DMS153 (cell line): ENCODE measurements around the gene EYA3.

Experiments
- DNase-seq: peaks from one replicate; lab custom pipeline; 2025; lab: John Stamatoyannopoulos, UW

The EYA3 gene

GRCh38 chr1:28112388-28113241 is 24.2 kb upstream of the EYA3 start:
- DNase-seq, result no peak

GRCh38 chr1:28111157-28111556 is 22.7 kb upstream of the EYA3 start:
- DNase-seq, result no peak

- no peak for DNase-seq
Observed at GRCh38 chr1:28110555-28110954, 22.1 kb upstream of the EYA3 start.

DNA sequence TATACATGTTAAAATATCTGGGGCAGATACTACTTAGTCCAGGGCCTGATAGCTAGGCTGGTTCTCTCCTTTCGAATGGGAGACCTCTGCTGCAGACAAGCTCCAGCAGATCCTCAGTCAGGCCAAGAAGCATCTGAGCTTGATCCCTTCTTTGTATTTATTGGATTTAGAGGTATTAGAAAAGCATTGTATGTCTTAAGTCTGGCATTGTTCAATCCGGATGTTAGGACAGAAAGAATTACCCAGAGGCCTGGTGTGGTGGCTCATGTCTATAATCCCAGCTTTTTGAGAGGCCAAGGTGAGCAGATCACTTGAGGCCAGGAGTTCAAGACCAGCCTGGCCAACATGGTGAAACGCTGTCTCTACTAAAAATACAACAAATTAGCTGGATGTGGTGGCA is 21.2 kb upstream of the EYA3 start:
- DNase-seq, result no peak

- no peak for DNase-seq
Observed at GRCh38 chr1:28108001-28108400, 19.6 kb upstream of the EYA3 start.

- peak; percentile 96 for DNase-seq
Observed at GRCh38 chr1:28104866-28105467, 16.6 kb upstream of the EYA3 start.

DNA sequence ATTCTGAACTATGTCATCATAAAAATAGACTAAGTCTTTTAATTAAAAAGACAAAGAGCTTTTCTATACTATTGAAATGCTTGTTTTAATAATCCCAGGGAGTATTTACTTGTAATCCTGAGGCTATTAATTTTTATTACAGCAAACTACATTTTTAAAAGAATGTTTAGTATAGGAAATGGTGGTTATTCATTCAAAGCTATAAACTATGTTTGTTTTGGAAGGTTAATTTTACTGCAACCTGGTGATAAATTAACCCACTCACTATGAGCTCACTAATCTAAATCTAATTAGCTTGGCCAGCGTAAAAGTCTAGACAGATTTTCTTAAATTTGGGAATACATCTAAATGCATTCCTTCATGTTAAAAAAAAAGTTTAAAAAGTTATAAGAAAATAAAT is 13.8 kb upstream of the EYA3 start:
- DNase-seq, result no peak

DNA sequence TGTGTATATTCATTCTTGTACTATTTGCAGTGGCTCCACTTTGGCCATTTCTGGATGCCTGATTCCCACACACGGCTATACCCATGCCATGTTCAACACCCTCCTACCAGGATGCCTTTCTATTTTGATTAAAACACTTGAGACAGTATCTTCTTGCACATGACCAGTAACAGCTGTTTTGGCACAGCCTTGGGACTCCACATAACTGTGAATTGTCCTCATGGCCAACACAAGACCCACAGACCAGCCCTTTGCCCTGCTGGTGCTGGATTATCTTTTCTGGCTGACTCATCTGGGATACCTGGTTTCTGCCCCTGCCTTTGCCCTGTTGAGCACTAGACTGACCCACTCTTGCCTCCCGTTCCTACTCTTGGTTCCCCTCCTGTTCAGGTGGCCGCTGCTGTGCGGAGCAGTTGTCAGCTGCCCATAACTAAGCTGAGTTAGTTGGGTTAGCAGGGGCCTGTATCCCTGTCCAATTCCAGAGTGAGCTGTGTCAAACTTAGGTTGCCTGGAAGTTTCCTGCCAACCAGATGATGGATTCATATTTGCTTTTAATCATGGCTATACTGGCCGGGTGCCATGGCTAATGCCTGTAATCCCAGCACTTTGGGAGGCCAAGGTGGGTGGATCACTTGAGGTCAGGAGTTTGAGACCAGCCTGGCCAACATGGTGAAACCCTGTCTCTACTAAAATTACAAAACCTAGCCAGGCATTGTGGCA is 10.8 kb upstream of the EYA3 start:
- DNase-seq, result no peak

DNA sequence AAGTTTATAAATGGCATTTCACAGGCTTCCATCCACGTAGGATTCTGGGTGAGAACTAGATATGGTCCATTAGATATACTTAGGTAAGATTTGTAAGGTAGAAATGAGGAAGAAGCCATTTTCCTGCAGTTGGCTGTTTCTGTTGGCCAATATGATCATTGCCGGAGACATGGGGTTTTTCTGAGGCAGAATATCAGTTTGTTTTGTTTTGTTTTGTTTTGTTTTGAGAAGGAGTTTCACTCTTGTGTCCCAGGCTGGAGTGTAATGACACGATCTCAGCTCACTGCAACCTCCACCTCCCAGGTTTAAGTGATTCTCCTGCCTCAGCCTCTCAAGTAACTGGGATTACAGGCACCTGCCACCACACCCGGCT is 8.7 kb upstream of the EYA3 start:
- no peak for DNase-seq

GRCh38 chr1:28096210-28097099 is 8.0 kb upstream of the EYA3 start:
- DNase-seq, result no peak

- DNase-seq, result peak; percentile 55
Observed at GRCh38 chr1:28091043-28091781, 2.8 kb upstream of the EYA3 start.

- no peak for DNase-seq
Observed at GRCh38 chr1:28087614-28088167, 719 bp downstream of the EYA3 start.

DNA sequence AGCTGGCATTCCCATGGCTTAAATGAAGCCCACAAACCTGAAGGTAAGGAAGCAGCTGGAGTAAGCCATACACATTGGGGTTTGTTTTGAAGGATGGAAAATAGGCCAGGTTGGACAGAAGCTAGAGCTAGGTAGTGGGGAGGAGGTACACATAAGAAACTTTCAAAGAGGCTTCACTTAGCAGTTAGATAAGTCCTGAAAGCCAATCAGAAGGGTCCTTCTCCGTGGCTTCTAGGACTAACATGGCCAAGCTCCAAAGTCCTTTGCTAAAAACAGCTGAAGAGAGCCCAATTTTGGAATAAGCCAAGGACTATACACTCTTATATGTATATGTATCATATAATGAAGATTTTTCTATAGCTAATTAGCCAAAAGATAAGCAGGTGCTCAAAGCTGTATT is 1.8 kb downstream of the EYA3 start:
- DNase-seq, result no peak

- no peak for DNase-seq
Observed at GRCh38 chr1:28085129-28085528, 3.3 kb downstream of the EYA3 start.

GRCh38 chr1:28083876-28084275 is 4.5 kb downstream of the EYA3 start:
- DNase-seq, result no peak

GRCh38 chr1:28078680-28079626 is 9.5 kb downstream of the EYA3 start:
- DNase-seq, result no peak

DNA sequence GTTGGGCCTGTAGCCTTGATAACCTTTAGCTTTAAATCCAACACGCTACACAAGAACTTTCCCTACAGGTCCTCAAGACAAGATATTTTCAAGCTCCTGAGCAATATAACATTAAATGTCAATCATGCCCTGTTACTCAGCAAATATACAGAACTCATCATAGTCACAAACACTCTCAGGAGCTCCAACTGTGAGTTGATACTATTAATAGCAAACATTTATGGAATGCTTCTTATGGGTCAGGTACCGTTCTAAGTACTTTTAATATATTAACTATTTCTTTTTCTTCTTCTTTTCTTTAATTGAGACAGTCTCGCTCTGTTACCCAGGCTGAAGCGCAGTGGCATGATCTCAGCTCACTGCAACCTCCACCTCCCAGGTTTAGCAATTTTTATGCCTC is 10.1 kb downstream of the EYA3 start:
- DNase-seq, result no peak

DNA sequence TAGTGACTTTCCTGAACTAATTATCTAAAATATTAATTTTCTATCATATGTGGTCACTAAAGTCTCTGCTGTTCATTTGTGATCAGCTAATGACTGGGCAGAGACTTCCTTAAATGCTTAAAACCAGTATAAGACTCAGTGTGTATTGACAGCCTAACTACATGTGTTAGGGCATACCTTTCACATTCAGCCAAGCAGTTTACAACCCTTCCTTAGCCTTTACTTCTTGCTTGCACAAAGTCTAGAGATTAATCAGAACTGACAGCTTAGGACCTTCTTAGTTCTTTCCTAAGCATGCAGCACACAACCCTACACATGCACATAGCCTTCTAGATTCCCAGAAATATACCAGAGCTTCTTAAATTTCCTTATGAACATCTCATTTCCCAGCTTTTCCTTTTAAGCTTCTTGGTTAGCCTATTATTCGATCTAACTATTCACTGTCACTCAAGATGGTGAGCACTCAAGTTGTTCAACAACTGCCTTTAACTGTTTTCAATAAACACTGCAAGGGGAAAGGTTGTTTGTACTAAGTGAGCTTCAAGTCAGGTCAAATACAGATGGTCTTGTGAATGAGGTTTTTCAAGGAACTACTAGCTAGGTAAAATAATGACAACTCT is 13.4 kb downstream of the EYA3 start:
- DNase-seq, result no peak

DNA sequence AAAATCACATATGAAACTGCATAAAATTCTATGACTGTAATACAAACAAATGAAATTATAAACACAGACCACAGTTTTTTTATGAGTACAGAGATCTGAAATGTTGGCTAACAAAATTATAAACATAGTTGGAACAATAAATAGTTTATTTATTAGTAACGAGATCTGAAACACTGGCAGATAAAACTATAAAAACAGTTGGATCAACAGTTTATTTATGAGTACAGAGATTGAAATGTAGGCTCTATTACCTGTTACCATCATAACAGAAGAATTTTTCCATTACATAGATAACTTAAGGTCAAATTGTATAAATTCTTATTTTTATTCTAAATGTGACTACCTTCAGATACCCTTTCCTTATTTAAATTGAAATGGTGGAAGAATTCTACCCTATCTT is 14.5 kb downstream of the EYA3 start:
- DNase-seq, result no peak

DNA sequence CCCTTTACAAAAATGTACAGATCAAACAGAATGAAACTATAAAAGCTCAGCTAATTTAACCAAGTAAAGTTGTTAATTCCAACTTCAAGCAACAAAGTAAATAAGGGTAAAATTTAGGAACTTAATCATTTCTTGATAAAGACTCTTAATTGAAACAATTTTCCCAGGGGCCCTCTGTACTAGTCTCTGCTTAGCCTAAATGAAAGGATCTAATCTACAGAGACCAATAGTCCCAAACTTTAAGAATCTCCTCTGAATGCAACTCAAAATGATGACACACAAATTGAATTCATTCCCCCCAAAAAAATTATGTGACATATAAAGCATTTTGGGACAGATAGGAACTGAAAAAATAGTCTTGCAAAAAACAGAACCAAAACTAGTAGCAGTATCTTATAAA is 16.6 kb downstream of the EYA3 start:
- no peak for DNase-seq
